ENCODE results near the gene SNU13.
"Not testable (repeated sequence)": the region's sequence is repeated elsewhere in the genome, so short reads cannot be mapped to it uniquely, and the experiment has no call there.

The SNU13 gene

GRCh38 chr22:41681616-41682015 is 7.1 kb downstream of the SNU13 start:
- peak; percentile 5 for DNase-seq (ENCODE audit: low spot score)

GRCh38 chr22:41676134-41676533 is 12.5 kb downstream of the SNU13 start:
- peak; percentile 3 for DNase-seq (ENCODE audit: low spot score)

- no peak for DNase-seq (ENCODE audit: low spot score)
Measured at GRCh38 chr22:41674846-41675340, 13.8 kb downstream of the SNU13 start.

- no peak for DNase-seq (ENCODE audit: low spot score)
Measured at GRCh38 chr22:41672780-41673509, 15.7 kb downstream of the SNU13 start.

- DNase-seq (ENCODE audit: low spot score) = not testable (repeated sequence)
Measured at GRCh38 chr22:41672096-41672495, 16.6 kb downstream of the SNU13 start.

- DNase-seq (ENCODE audit: low spot score) = no peak
Measured at GRCh38 chr22:41668971-41669911, 19.4 kb downstream of the SNU13 start.

- no peak for DNase-seq (ENCODE audit: low spot score)
Measured at GRCh38 chr22:41664951-41665350, 23.7 kb downstream of the SNU13 start.

GRCh38 chr22:41664490-41664889 is 24.2 kb downstream of the SNU13 start:
- no peak for DNase-seq (ENCODE audit: low spot score)

- not testable (repeated sequence) for DNase-seq (ENCODE audit: low spot score)
Measured at GRCh38 chr22:41663594-41663993, 25.1 kb downstream of the SNU13 start.

GRCh38 chr22:41661713-41662112 is 27.0 kb downstream of the SNU13 start:
- DNase-seq (ENCODE audit: low spot score) = no peak

GRCh38 chr22:41661088-41661487 is 27.6 kb downstream of the SNU13 start:
- DNase-seq (ENCODE audit: low spot score) = no peak

GRCh38 chr22:41660416-41660815 is 28.3 kb downstream of the SNU13 start:
- no peak for DNase-seq (ENCODE audit: low spot score)

- no peak for DNase-seq (ENCODE audit: low spot score)
Measured at GRCh38 chr22:41659941-41660340, 28.7 kb downstream of the SNU13 start.

GRCh38 chr22:41658869-41659268 is 29.8 kb downstream of the SNU13 start:
- no peak for DNase-seq (ENCODE audit: low spot score)

GRCh38 chr22:41657709-41658108 is 31.0 kb downstream of the SNU13 start:
- DNase-seq (ENCODE audit: low spot score) = no peak

- DNase-seq (ENCODE audit: low spot score) = peak; percentile 37
Measured at GRCh38 chr22:41656556-41656955, 32.1 kb downstream of the SNU13 start.

GRCh38 chr22:41654322-41654721 is 34.3 kb downstream of the SNU13 start:
- DNase-seq (ENCODE audit: low spot score) = no peak

- DNase-seq (ENCODE audit: low spot score) = no peak
Measured at GRCh38 chr22:41650821-41651220, 37.8 kb downstream of the SNU13 start.

GRCh38 chr22:41650229-41650628 is 38.4 kb downstream of the SNU13 start:
- DNase-seq (ENCODE audit: low spot score) = no peak

- DNase-seq (ENCODE audit: low spot score) = no peak
Measured at GRCh38 chr22:41648432-41648831, 40.2 kb downstream of the SNU13 start.

GRCh38 chr22:41647771-41648170 is 40.9 kb downstream of the SNU13 start:
- no peak for DNase-seq (ENCODE audit: low spot score)

GRCh38 chr22:41642331-41643110 is 46.1 kb downstream of the SNU13 start:
- DNase-seq (ENCODE audit: low spot score) = no peak
